ENCODE results near the gene BARX2.

The BARX2 gene

GRCh38 chr11:129443276-129443675 lies 67.6 kb downstream of the BARX2 start:
- DNase-seq = no peak

DNA sequence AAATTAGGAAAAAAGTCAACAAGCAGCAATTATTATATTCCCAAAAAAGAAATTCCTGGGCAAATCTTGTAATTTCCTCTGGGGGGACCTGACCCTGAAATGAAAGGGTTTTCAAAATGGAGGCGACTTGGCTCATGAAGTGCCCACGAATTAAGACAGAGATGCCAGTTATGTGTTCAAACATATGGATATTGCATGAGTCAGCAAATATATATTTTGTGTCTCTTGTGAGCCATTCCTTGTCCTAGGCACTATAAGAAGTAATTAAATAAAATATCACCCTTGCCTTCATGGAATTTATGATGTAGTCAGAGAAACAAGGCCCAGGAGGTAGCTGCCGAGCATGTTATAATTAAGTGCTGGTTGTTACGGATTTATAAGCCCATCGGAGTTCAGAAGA lies 68.6 kb downstream of the BARX2 start:
- no peak for DNase-seq

DNA sequence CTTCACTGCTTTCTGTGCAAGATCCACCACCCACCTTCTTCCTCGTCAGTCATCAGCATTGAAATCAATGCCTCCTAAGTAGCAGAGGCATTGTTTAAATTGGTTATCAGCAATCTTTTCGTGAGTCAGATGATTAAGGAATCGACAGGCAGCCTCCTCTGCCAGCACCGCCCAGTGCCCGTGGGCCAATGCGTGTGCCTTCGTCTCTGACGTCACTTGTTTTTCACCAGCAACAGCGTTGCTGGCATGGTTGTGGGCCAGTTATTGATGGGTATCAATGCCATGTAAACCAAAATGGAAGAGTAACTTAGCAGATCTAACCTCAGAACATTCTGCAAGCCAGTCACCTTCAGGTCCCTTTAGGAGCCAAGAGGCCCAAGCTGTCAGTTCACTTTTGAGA lies 69.6 kb downstream of the BARX2 start:
- DNase-seq = no peak

- DNase-seq = no peak
Measured at GRCh38 chr11:129446572-129446971, 70.9 kb downstream of the BARX2 start.

DNA sequence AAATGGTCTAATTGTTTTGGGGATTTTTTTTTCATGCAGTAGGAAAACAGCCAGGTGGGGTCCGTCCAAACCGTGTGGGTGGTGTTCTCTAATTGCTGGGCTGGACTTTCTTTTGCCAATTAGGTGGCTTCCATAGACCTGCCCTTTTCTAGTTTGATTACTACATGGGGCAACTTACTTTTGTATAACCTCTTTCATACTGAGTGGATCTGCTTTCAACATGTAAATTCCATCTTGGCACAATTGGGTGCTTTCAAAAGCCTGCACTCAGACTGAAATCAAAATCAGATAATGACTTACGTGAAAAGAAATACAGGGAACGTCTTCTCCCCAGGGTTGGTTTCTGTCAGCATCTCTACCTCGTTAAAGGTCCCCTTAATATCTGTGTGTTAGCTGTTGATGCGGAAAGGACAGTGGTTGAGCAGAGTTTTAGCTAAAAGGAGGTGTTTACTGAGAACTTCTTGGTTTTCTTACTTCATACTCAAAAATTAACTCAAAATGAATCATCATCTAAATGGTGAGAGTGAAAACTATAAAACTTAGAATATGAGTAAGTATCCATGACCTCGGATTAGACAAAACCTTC lies 72.1 kb downstream of the BARX2 start:
- DNase-seq = no peak

DNA sequence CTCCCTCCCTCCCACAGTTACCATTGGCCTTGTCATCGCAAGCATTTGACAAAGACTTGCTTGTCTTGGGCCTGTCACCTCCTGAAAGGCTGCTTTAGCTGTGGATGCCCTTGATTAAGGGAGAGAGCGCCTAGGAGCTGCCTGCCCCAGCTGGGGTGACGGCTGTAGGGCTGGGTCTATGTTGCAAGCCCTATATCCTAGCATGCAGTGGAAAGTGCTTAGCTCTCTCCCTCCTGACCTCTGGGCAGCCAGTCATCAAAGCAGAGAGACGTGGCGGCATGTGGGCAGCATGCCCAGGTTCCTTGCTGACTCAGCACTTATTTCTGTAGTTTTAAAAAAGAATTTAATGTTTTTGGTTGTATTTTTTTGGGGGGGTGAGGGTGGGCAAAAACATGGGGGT lies 75.9 kb downstream of the BARX2 start:
- DNase-seq = no peak

DNA sequence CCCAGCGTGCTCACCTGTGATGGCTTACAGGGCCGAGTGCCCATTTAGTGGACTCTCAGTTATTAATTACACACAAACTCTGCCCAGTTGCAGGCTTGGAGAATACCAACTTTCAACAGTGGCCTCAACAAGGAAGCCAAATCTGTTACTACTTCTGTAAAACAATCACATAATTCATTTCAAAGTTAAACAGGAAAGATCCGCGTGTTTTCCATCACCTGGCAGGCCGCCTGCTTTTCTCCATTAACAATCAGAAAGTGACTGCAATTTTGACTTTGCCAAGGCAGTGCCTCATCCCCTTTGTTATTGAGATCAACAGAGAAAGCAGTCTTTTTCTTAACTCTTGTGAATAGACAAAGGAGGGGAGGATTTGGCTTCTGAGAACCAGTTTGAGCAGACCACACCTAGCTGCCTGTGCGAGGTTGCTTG lies 77.7 kb downstream of the BARX2 start:
- DNase-seq = no peak

- DNase-seq = no peak
Measured at GRCh38 chr11:129455101-129455500, 79.5 kb downstream of the BARX2 start.

GRCh38 chr11:129455756-129456655 lies 80.4 kb downstream of the BARX2 start:
- DNase-seq = no peak

- DNase-seq = no peak
Measured at GRCh38 chr11:129457321-129457720, 81.7 kb downstream of the BARX2 start.

DNA sequence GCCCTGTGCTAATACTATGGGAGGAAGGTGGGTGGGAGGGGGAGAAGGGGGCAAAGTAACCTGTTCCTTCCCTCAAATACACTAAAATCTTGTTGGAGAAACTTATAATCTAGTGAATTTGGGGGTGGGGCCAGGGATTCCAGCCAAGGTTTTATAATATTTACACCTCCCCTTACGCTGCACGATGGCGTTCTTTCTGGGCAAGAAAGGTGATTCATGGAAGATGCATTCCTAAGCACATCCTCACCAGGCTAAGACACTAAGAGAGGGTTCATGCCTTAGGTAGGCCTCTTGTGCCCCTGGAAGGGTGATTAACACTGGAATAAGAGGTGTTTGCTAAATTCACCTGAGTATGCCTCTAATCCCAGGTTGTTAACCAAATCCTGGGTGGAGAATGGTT lies 82.6 kb downstream of the BARX2 start:
- DNase-seq = no peak

GRCh38 chr11:129458756-129459535 lies 83.3 kb downstream of the BARX2 start:
- no peak for DNase-seq

- no peak for DNase-seq
Measured at GRCh38 chr11:129460714-129461113, 85.1 kb downstream of the BARX2 start.

DNA sequence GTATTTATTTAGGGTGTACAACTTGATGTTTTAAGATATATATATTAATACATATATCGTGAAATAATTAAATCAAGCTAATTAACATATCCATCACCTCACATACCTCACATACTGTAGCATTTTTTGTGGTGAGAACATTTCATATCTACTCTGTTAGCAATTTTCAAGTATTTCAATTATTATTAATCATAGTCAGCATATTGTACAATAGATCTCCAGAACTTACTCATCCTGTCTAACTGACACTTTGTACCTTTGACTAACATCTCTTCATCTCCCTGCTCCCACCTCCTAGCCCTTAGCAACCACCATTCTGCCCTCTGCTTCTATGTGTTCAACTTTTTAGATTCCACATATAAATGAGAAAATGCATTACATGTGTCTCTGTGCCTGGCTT lies 108.4 kb downstream of the BARX2 start:
- no peak for DNase-seq

DNA sequence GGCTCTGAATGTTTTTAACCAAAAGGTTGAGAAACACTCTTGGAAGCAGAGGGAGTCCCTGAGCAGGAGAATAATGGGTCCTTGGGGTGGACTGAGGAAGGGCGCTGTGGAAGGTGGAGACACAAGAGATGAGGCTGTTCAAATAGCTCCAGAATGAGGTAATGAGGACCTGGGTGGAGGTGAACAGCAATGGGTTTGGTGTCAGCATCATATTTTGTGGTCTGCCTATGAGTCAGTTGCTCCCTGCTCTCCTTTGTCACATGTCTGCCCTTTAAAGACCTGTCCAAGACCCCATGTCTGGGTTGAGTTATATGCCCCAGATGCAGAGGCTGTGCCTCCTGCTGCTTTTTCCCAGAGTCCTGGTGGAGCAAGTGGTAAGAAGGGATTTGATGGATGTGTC lies 113.6 kb downstream of the BARX2 start:
- DNase-seq = no peak

DNA sequence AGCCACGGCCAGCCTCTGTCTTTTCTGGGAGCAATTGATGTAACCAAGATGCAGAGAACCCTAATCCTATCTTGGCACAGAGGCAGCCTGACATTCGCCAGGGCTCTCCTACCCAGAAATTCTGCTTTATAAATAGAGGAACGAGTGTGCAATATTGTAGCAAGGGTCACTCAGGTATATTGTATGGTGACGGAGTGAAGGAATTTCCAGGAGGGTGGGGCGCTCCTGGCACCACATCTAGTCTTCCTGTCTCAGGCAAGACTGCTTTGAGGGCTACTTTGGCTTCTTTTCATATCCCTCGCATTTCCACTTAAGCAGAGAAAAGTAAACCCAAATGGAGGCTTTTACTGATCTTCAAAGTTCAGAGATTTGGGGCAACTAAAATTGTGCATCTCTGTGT lies 114.4 kb downstream of the BARX2 start:
- DNase-seq = no peak

DNA sequence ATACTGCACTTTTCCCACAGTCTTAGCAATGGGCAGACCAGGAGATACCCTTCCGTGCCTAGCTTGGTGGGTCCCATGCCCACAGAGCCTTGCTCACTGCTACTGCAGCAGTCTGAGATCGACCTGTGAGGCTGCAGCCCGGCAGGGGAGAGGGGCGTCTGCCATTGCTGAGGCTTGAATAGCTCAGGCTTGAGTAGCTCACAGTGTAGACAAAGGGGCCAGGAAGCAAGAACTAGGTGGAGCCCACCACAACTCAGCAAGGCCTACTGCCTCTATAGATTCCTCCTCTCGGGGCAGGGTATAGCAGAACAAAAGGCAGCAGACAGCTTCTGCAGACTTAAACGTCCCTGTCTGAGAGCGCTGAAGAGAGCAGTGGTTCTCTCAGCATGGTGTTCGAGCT lies 118.1 kb downstream of the BARX2 start:
- no peak for DNase-seq

Data from activated naive CD4-positive, alpha-beta T cell treated with anti-CD3 and anti-CD28 coated beads, Interleukin-2, amount 50 U/mL, for 16 hours (primary cell).